Measurements from ENCODE around the gene PGM2L1.
"Not testable (repeated sequence)": the region's sequence is repeated elsewhere in the genome, so short reads cannot be mapped to it uniquely, and the experiment has no call there.

Gene PGM2L1

GRCh38 chr11:74357449-74357848, 40.8 kb downstream of the PGM2L1 start:
- H3K27me3 ChIP-seq (ENCODE audit: control insufficient read depth, insufficient read depth, low read length) = no peaks in the 10 kb centered on the region
- H3K4me3 ChIP-seq (ENCODE audit: low read length) = no peak overlapping the region
- no peaks in the 10 kb centered on the region for H3K4me1 ChIP-seq (ENCODE audit: control insufficient read depth, insufficient read depth, low read length)
- H3K9me3 ChIP-seq (ENCODE audit: control insufficient read depth, low read length) = no peaks in the 10 kb centered on the region
- H3K36me3 ChIP-seq (ENCODE audit: control insufficient read depth, insufficient read depth, low read length) = no peaks in the 10 kb centered on the region
- no peak overlapping the region for H3K9ac ChIP-seq (ENCODE audit: low read length)

- H3K4me1 ChIP-seq (ENCODE audit: control insufficient read depth, insufficient read depth, low read length) = no peaks in the 10 kb centered on the region
- H3K9ac ChIP-seq (ENCODE audit: low read length) = no peak overlapping the region
- H3K36me3 ChIP-seq (ENCODE audit: control insufficient read depth, insufficient read depth, low read length) = no peaks in the 10 kb centered on the region
- no peaks in the 10 kb centered on the region for H3K27me3 ChIP-seq (ENCODE audit: control insufficient read depth, insufficient read depth, low read length)
- H3K9me3 ChIP-seq (ENCODE audit: control insufficient read depth, low read length) = no peaks in the 10 kb centered on the region
- no peak overlapping the region for H3K4me3 ChIP-seq (ENCODE audit: low read length)
These were observed 42.6 kb downstream of the PGM2L1 start for GRCh38 chr11:74355626-74356025.

- Histone ChIP-seq H3K27me3 (ENCODE audit: control insufficient read depth, insufficient read depth, low read length) (no peaks in the 10 kb centered on the region), H3K4me1 (ENCODE audit: control insufficient read depth, insufficient read depth, low read length) (no peaks in the 10 kb centered on the region), H3K4me3 (ENCODE audit: low read length) (no peak overlapping the region), H3K9ac (ENCODE audit: low read length) (no peak overlapping the region), H3K9me3 (ENCODE audit: control insufficient read depth, low read length) (no peaks in the 10 kb centered on the region), H3K36me3 (ENCODE audit: control insufficient read depth, insufficient read depth, low read length) (no peaks in the 10 kb centered on the region)
These were observed 44.2 kb downstream of the PGM2L1 start for GRCh38 chr11:74354036-74354435.

GRCh38 chr11:74347381-74347780, 50.9 kb downstream of the PGM2L1 start:
- H3K4me3 ChIP-seq (ENCODE audit: low read length) = no peak overlapping the region
- H3K27me3 ChIP-seq (ENCODE audit: control insufficient read depth, insufficient read depth, low read length) = no peaks in the 10 kb centered on the region
- H3K36me3 ChIP-seq (ENCODE audit: control insufficient read depth, insufficient read depth, low read length) = no peaks in the 10 kb centered on the region
- no peaks in the 10 kb centered on the region for H3K4me1 ChIP-seq (ENCODE audit: control insufficient read depth, insufficient read depth, low read length)
- no peaks in the 10 kb centered on the region for H3K9me3 ChIP-seq (ENCODE audit: control insufficient read depth, low read length)
- H3K9ac ChIP-seq (ENCODE audit: low read length) = no peak overlapping the region

- Histone ChIP-seq H3K27me3 (ENCODE audit: control insufficient read depth, insufficient read depth, low read length) (no peaks in the 10 kb centered on the region), H3K9ac (ENCODE audit: low read length) (no peak overlapping the region), H3K36me3 (ENCODE audit: control insufficient read depth, insufficient read depth, low read length) (no peaks in the 10 kb centered on the region), H3K4me3 (ENCODE audit: low read length) (no peak overlapping the region), H3K4me1 (ENCODE audit: control insufficient read depth, insufficient read depth, low read length) (no peaks in the 10 kb centered on the region), H3K9me3 (ENCODE audit: control insufficient read depth, low read length) (no peaks in the 10 kb centered on the region)
These were observed 52.8 kb downstream of the PGM2L1 start for GRCh38 chr11:74345420-74345819.

- Histone ChIP-seq H3K9ac (ENCODE audit: low read length) (no peak overlapping the region), H3K4me3 (ENCODE audit: low read length) (no peak overlapping the region), H3K27me3 (ENCODE audit: control insufficient read depth, insufficient read depth, low read length) (no peaks in the 10 kb centered on the region), H3K4me1 (ENCODE audit: control insufficient read depth, insufficient read depth, low read length) (peaks cover 9% of the 10 kb centered on the region), H3K36me3 (ENCODE audit: control insufficient read depth, insufficient read depth, low read length) (no peaks in the 10 kb centered on the region), H3K9me3 (ENCODE audit: control insufficient read depth, low read length) (no peaks in the 10 kb centered on the region)
These were observed 56.3 kb downstream of the PGM2L1 start for GRCh38 chr11:74341921-74342320.

GRCh38 chr11:74339619-74340018, 58.6 kb downstream of the PGM2L1 start:
- Histone ChIP-seq H3K4me1 (ENCODE audit: control insufficient read depth, insufficient read depth, low read length) (peaks cover 9% of the 10 kb centered on the region), H3K4me3 (ENCODE audit: low read length) (no peak overlapping the region), H3K9me3 (ENCODE audit: control insufficient read depth, low read length) (no peaks in the 10 kb centered on the region), H3K9ac (ENCODE audit: low read length) (no peak overlapping the region), H3K36me3 (ENCODE audit: control insufficient read depth, insufficient read depth, low read length) (no peaks in the 10 kb centered on the region), H3K27me3 (ENCODE audit: control insufficient read depth, insufficient read depth, low read length) (no peaks in the 10 kb centered on the region)

- Histone ChIP-seq H3K9ac (ENCODE audit: low read length) (no peak overlapping the region), H3K9me3 (ENCODE audit: control insufficient read depth, low read length) (no peaks in the 10 kb centered on the region), H3K36me3 (ENCODE audit: control insufficient read depth, insufficient read depth, low read length) (no peaks in the 10 kb centered on the region), H3K4me1 (ENCODE audit: control insufficient read depth, insufficient read depth, low read length) (peaks cover 9% of the 10 kb centered on the region), H3K4me3 (ENCODE audit: low read length) (no peak overlapping the region), H3K27me3 (ENCODE audit: control insufficient read depth, insufficient read depth, low read length) (no peaks in the 10 kb centered on the region)
These were observed 59.3 kb downstream of the PGM2L1 start for GRCh38 chr11:74338963-74339362.

GRCh38 chr11:74333193-74333592, 65.0 kb downstream of the PGM2L1 start:
- H3K27me3 ChIP-seq (ENCODE audit: control insufficient read depth, insufficient read depth, low read length) = no peaks in the 10 kb centered on the region
- H3K9ac ChIP-seq (ENCODE audit: low read length) = no peak overlapping the region
- H3K4me1 ChIP-seq (ENCODE audit: control insufficient read depth, insufficient read depth, low read length) = peaks cover 4% of the 10 kb centered on the region
- no peak overlapping the region for H3K4me3 ChIP-seq (ENCODE audit: low read length)
- no peaks in the 10 kb centered on the region for H3K36me3 ChIP-seq (ENCODE audit: control insufficient read depth, insufficient read depth, low read length)
- no peaks in the 10 kb centered on the region for H3K9me3 ChIP-seq (ENCODE audit: control insufficient read depth, low read length)

GRCh38 chr11:74332291-74332690, 65.9 kb downstream of the PGM2L1 start:
- no peak overlapping the region for H3K9ac ChIP-seq (ENCODE audit: low read length)
- no peaks in the 10 kb centered on the region for H3K27me3 ChIP-seq (ENCODE audit: control insufficient read depth, insufficient read depth, low read length)
- H3K4me1 ChIP-seq (ENCODE audit: control insufficient read depth, insufficient read depth, low read length) = peaks cover 4% of the 10 kb centered on the region
- no peaks in the 10 kb centered on the region for H3K36me3 ChIP-seq (ENCODE audit: control insufficient read depth, insufficient read depth, low read length)
- H3K4me3 ChIP-seq (ENCODE audit: low read length) = no peak overlapping the region
- H3K9me3 ChIP-seq (ENCODE audit: control insufficient read depth, low read length) = no peaks in the 10 kb centered on the region

- H3K36me3 ChIP-seq (ENCODE audit: control insufficient read depth, insufficient read depth, low read length); H3K4me1 ChIP-seq (ENCODE audit: control insufficient read depth, insufficient read depth, low read length); H3K27me3 ChIP-seq (ENCODE audit: control insufficient read depth, insufficient read depth, low read length); H3K9ac ChIP-seq (ENCODE audit: low read length); H3K9me3 ChIP-seq (ENCODE audit: control insufficient read depth, low read length); H3K4me3 ChIP-seq (ENCODE audit: low read length): not testable (repeated sequence)
These were observed 67.2 kb downstream of the PGM2L1 start for GRCh38 chr11:74331000-74331399.

- no peaks in the 10 kb centered on the region for H3K36me3 ChIP-seq (ENCODE audit: control insufficient read depth, insufficient read depth, low read length)
- peaks cover 14% of the 10 kb centered on the region for H3K4me1 ChIP-seq (ENCODE audit: control insufficient read depth, insufficient read depth, low read length)
- no peaks in the 10 kb centered on the region for H3K27me3 ChIP-seq (ENCODE audit: control insufficient read depth, insufficient read depth, low read length)
- no peak overlapping the region for H3K9ac ChIP-seq (ENCODE audit: low read length)
- no peak overlapping the region for H3K4me3 ChIP-seq (ENCODE audit: low read length)
- no peaks in the 10 kb centered on the region for H3K9me3 ChIP-seq (ENCODE audit: control insufficient read depth, low read length)
These were observed 68.0 kb downstream of the PGM2L1 start for GRCh38 chr11:74330075-74330858.

GRCh38 chr11:74327076-74327475, 71.2 kb downstream of the PGM2L1 start:
- Histone ChIP-seq H3K4me1 (ENCODE audit: control insufficient read depth, insufficient read depth, low read length) (peaks cover 15% of the 10 kb centered on the region), H3K36me3 (ENCODE audit: control insufficient read depth, insufficient read depth, low read length) (no peaks in the 10 kb centered on the region), H3K4me3 (ENCODE audit: low read length) (no peak overlapping the region), H3K9me3 (ENCODE audit: control insufficient read depth, low read length) (no peaks in the 10 kb centered on the region), H3K27me3 (ENCODE audit: control insufficient read depth, insufficient read depth, low read length) (no peaks in the 10 kb centered on the region), H3K9ac (ENCODE audit: low read length) (no peak overlapping the region)

All from mucosa of stomach (tissue), 1 donor.